Sigmoid colon (tissue), 4 donors: ENCODE data around the gene HES5.

ENCODE experiments used
- CTCF ChIP-seq, 4 experiments: fragments of 450-650 bp in 3 of 4; fragments of 200-600 bp in 1 of 4; IDR thresholded peaks; one replicate each; pipeline ENCODE4 v1.5.1; 2016 to 2019; ENCODE audit warnings: antibody characterized with exemption in 4 of 4, mild to moderate bottlenecking in 3 of 4, moderate library complexity in 2 of 4
- POLR2A ChIP-seq, 2 donors: fragments of 450-650 bp; IDR thresholded peaks; one replicate each; pipeline ENCODE4 v1.6.1; 2016; ENCODE audit warnings: antibody characterized with exemption in 2 of 2, mild to moderate bottlenecking in 2 of 2, moderate library complexity in 2 of 2
- POLR2AphosphoS5 ChIP-seq, 4 donors: sonication (generic); formaldehyde crosslinking; IDR thresholded peaks; one replicate each; pipeline ENCODE4 v1.6.1; 2017; ENCODE audit warnings: antibody characterized with exemption in 4 of 4

GRCh38 chr1:2574350-2574749 lies 44.3 kb upstream of the HES5 start:
- no peak for TF ChIP-seq CTCF (IDR thresholded peaks at IDR 0.05)
- no peak for TF ChIP-seq POLR2A (IDR thresholded peaks at IDR 0.05)
- TF ChIP-seq POLR2AphosphoS5 (IDR thresholded peaks at IDR 0.05), result no peak
